Keratinocyte (primary cell): ENCODE measurements around the gene APOL3.

Experiments used
- CTCF ChIP-seq, 3 experiments: IDR thresholded peaks in 1 of 3; conservative IDR thresholded peaks in 1 of 3; optimal IDR thresholded peaks in 1 of 3; 2 replicates in 2 of 3; 3 replicates in 1 of 3; pipeline versions ENCODE3 to v1.5.1; 2011; ENCODE audit warnings: low read length in 3 of 3, mild to moderate bottlenecking in 3 of 3, moderate library complexity in 2 of 3, control low read depth in 1 of 3, inconsistent platforms in 1 of 3; ENCODE audit not compliant: insufficient read depth in 2 of 3; ENCODE audit errors: extremely low read depth in 1 of 3
- EZH2 ChIP-seq: IDR thresholded peaks from one replicate; pipeline ENCODE4 v1.6.1; 2012; ENCODE audit warnings: inconsistent platforms, mild to moderate bottlenecking, low read length, moderate library complexity

GRCh38 chr22:36110306-36110881 lies 50.2 kb downstream of the APOL3 start:
- TF ChIP-seq EZH2 (no peak), CTCF (optimal IDR thresholded peaks at IDR 0.05 in 1 of 3, IDR thresholded peaks at IDR 0.05 in 1 of 3, conservative IDR thresholded peaks at IDR 0.05 in 1 of 3; ENCODE audit: extremely low read depth in 1 of 3, insufficient read depth in 2 of 3, low read length in 3 of 3) (no peak)
